GM12878 (cell line): ENCODE results near the gene CTXND1. TPM values are rescaled to one million over a fixed set of nuclear protein-coding genes. Genes with fewer than 3 reads are reported as not detected.
A peak's percentile ranks its signal among the peaks of the same experiment; 100 is the strongest.

Experiments used
- BHLHE40 ChIP-seq, 2 experiments: fragments of 450-650 bp in 1 of 2; IDR thresholded peaks; 2 replicates each; pipeline ENCODE4 v1.6.1; 2011 to 2017; ENCODE audit warnings: low read depth in 2 of 2, borderline replicate concordance in 1 of 2, improper control_type of control experiment in 1 of 2, low read length in 1 of 2, mild to moderate bottlenecking in 1 of 2
- CBX3 ChIP-seq: fragments of 200-600 bp; sonication (generic); IDR thresholded peaks from 2 replicates; pipeline ENCODE4 v1.6.1; 2016; ENCODE audit warnings: low read depth, borderline replicate concordance
- EED ChIP-seq: sonication (generic); IDR thresholded peaks from 2 replicates; pipeline ENCODE4 v1.6.1; 2016; ENCODE audit warnings: antibody characterized with exemption, low read depth
- EGR1 ChIP-seq, 2 experiments: IDR thresholded peaks; 1 replicate in 1 of 2; 2 replicates in 1 of 2; pipeline ENCODE4 v1.6.1; 2011 to 2012; ENCODE audit warnings: low read depth in 2 of 2, low read length in 2 of 2, borderline replicate concordance in 1 of 2, mild to moderate bottlenecking in 1 of 2, moderate library complexity in 1 of 2
- EP300 ChIP-seq, 2 experiments: fragments of 150-350 bp in 1 of 2; IDR thresholded peaks; 2 replicates each; pipeline ENCODE4 v1.6.1; 2011 to 2012; ENCODE audit warnings: low read depth in 2 of 2, low read length in 2 of 2, borderline replicate concordance in 1 of 2, improper control_type of control experiment in 1 of 2, inconsistent platforms in 1 of 2; ENCODE audit not compliant: control insufficient read depth in 1 of 2
- EZH2 ChIP-seq: IDR thresholded peaks from 2 replicates; pipeline ENCODE4 v1.6.1; 2012; ENCODE audit warnings: low read depth, mild to moderate bottlenecking, control low read depth, inconsistent platforms, low read length, borderline replicate concordance; ENCODE audit not compliant: control insufficient read depth
- LARP7 ChIP-seq: fragments of 450-650 bp; IDR thresholded peaks from 2 replicates; pipeline ENCODE4 v1.6.1; 2017; ENCODE audit warnings: mild to moderate bottlenecking
- MXI1 ChIP-seq: fragments of 150-350 bp; IDR thresholded peaks from 2 replicates; pipeline ENCODE4 v1.6.1; 2011; ENCODE audit warnings: low read depth, mild to moderate bottlenecking, inconsistent platforms, low read length, improper control_type of control experiment
- NBN ChIP-seq: fragments of 450-650 bp; IDR thresholded peaks from 2 replicates; pipeline ENCODE4 v1.6.1; 2016
- NFXL1 ChIP-seq: fragments of 450-650 bp; IDR thresholded peaks from 2 replicates; pipeline ENCODE4 v1.6.1; 2017; ENCODE audit warnings: antibody characterized with exemption, mild to moderate bottlenecking, borderline replicate concordance
- NKRF ChIP-seq: fragments of 450-650 bp; conservative IDR thresholded peaks from 2 replicates; pipeline ENCODE4 v1.6.1; 2017; ENCODE audit warnings: mild to moderate bottlenecking, moderate library complexity
- POLR2A ChIP-seq: IDR thresholded peaks from 2 replicates; pipeline ENCODE4 v1.6.1; 2011; ENCODE audit warnings: low read depth, mild to moderate bottlenecking, low read length
- POLR2AphosphoS5 ChIP-seq: IDR thresholded peaks from 2 replicates; pipeline ENCODE4 v1.6.1; 2011; ENCODE audit warnings: mild to moderate bottlenecking, low read length, inconsistent platforms
- RB1 ChIP-seq: fragments of 450-650 bp; formaldehyde crosslinking; IDR thresholded peaks from 2 replicates; pipeline ENCODE4 v1.6.1; 2017; ENCODE audit warnings: mild to moderate bottlenecking, borderline replicate concordance
- RELB ChIP-seq: fragments of 450-650 bp; IDR thresholded peaks from 2 replicates; pipeline ENCODE4 v1.6.1; 2017; ENCODE audit warnings: low read depth, mild to moderate bottlenecking, moderate library complexity
- SKIL ChIP-seq: fragments of 450-650 bp; IDR thresholded peaks from 2 replicates; pipeline ENCODE4 v1.6.1; 2017; ENCODE audit warnings: mild to moderate bottlenecking, low read depth, inconsistent platforms; ENCODE audit not compliant: poor library complexity, severe bottlenecking
- SPI1 ChIP-seq: IDR thresholded peaks from 2 replicates; pipeline ENCODE4 v1.6.1; 2011; ENCODE audit warnings: low read depth, mild to moderate bottlenecking, low read length, moderate library complexity, borderline replicate concordance; ENCODE audit not compliant: insufficient read depth
- polyA plus RNA-seq, 11 experiments: library from polyadenylated mRNA; depleted of rRNA in 4 of 11; unstranded in 6 of 11; stranded (reverse) in 5 of 11; fragments of >200 nt; fragmentation: Nextera tagmentation in 4 of 11; fragmentation: Illumina TruSeq in 1 of 11; extraction: Ambion mirVana in 4 of 11; extraction: Trizol in 1 of 11; gene quantifications; 1 replicate in 1 of 11; 2 replicates in 10 of 11; pipeline versions ENCODE4 v1.2.1 to v1.2.3, GENCODE V29; 2011 to 2016; ENCODE audit warnings: inconsistent platforms in 2 of 11, missing spikeins in 2 of 11, low read depth in 1 of 11
- total RNA-seq, 4 experiments: library from RNA; depleted of rRNA in 3 of 4; stranded (reverse); fragments of >200 nt in 3 of 4; fragmentation: Illumina TruSeq in 1 of 4; extraction: Trizol in 1 of 4; gene quantifications; 2 replicates each; pipeline versions ENCODE4 v1.2.1 to v1.2.3, GENCODE V29; 2013 to 2021
- TF ChIP-seq, protein P1 (sequence below): IDR thresholded peaks from 2 replicates; pipeline ENCODE4 v1.6.1; 2012; ENCODE audit warnings: low read depth, low read length, improper control_type of control experiment
- TF ChIP-seq, protein P2 (sequence below): fragments of 450-650 bp; IDR thresholded peaks from 2 replicates; pipeline ENCODE4 v1.6.1; 2016; ENCODE audit warnings: mild to moderate bottlenecking

CTXND1 gene
- total and polyA plus RNA-seq, 10 of the 15 experiments (the other 5 are each of a cell fraction or from before 2014, with no cell fraction given): under 0.01 to 0.03 (median 0.02) TPM; not detected in 7

DNA sequence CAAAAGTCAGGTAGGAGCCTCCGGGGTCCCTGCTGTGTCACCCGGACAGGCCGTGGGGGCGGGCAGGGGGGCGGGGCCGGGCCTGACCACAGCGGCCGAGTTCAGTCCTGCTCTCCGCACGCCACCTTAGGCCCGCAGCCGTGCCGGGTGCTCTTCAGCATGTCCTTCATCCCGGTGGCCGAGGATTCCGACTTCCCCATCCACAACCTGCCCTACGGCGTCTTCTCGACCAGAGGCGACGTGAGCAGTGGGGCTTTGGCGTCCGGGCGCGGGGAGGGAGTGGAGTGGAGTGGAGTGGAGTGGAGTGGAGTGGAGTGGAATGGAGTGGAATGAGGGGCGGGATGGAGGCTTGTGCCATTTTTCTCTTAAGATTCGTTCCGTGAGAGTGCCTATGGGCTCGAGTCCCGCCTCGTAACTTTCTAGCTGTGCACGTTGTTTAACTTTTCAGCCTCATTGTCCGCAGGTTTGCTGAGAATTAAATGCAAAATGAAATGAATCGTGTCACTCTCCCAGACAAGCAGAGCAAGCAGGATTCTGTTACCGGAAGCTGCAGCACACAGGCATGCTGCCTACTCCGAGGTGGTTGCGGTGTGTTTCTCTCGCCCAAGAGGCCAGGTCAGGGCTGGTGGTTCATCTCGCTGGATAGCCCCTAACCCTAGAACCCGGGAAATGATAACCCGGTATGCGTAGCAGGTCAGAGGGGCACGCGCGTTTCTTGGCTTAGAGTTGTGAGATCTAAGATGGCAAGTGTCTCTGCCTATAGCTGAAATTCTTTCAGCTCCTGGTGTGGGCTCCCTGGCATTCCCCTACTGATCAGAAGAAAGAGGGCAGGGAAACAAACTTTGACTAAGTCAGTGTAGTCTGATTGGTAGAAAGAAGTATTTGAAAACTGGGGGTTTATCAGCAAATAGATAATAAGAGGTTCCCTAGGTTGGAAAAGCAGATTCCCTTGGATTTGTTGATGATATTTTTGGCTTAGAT is 98.8 kb downstream of the CTXND1 start, which contains the start of gene FAH (continued):
- TF ChIP-seq EGR1 (IDR thresholded peaks at IDR 0.05; ENCODE audit: borderline replicate concordance in 1 of 2, low read depth in 2 of 2, low read length in 2 of 2) (peak in 1 of 2 experiments; percentile 58; a peak in 1 of 3 replicates), POLR2AphosphoS5 (0 out of 2 replicates have a peak, but pooled peaks have one; percentile 50), RELB (0 out of 2 replicates have a peak, but pooled peaks have one; percentile 54), EED (0 out of 2 replicates have a peak, but pooled peaks have one; percentile 24), NKRF (peak; percentile 63; the same call in 1 of the 2 replicates), LARP7 (0 out of 2 replicates have a peak, but pooled peaks have one; percentile 22), CBX3 (no peak), BHLHE40 (IDR thresholded peaks at IDR 0.05; ENCODE audit: borderline replicate concordance in 1 of 2, low read depth in 2 of 2, low read length in 1 of 2) (peak; percentile 49 to 78; a peak in 3 of 4 replicates), SPI1 (peak; percentile 7; the same call in 1 of the 2 replicates), MXI1 (peak; percentile 45; the same call in 1 of the 2 replicates), EZH2 (no peak), RB1 (peak; percentile 71; the same call in 1 of the 2 replicates), NFXL1 (no peak), EP300 (IDR thresholded peaks at IDR 0.05; ENCODE audit: borderline replicate concordance in 1 of 2, control insufficient read depth in 1 of 2, low read depth in 2 of 2, low read length in 2 of 2) (no peak), SKIL (no peak), POLR2A (peak; percentile 77), NBN (peak; percentile 77)
- TF ChIP-seq, protein P1, sequence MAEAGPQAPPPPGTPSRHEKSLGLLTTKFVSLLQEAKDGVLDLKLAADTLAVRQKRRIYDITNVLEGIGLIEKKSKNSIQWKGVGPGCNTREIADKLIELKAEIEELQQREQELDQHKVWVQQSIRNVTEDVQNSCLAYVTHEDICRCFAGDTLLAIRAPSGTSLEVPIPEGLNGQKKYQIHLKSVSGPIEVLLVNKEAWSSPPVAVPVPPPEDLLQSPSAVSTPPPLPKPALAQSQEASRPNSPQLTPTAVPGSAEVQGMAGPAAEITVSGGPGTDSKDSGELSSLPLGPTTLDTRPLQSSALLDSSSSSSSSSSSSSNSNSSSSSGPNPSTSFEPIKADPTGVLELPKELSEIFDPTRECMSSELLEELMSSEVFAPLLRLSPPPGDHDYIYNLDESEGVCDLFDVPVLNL: no peak
- TF ChIP-seq, protein P2, sequence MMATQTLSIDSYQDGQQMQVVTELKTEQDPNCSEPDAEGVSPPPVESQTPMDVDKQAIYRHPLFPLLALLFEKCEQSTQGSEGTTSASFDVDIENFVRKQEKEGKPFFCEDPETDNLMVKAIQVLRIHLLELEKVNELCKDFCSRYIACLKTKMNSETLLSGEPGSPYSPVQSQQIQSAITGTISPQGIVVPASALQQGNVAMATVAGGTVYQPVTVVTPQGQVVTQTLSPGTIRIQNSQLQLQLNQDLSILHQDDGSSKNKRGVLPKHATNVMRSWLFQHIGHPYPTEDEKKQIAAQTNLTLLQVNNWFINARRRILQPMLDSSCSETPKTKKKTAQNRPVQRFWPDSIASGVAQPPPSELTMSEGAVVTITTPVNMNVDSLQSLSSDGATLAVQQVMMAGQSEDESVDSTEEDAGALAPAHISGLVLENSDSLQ: peak; percentile 31; the same call in 1 of the 2 replicates
